ENCODE measurements around the gene MCF2L. TPM values are rescaled to one million over a fixed set of nuclear protein-coding genes. Genes with fewer than 3 reads are reported as not detected.

Gene MCF2L
- total RNA-seq, 1 donor from 2014 or later, result 12.3 TPM

- Histone ChIP-seq H3K4me3 (ENCODE audit: low read depth, low read length) (no peak overlapping the region), H3K36me3 (ENCODE audit: control insufficient read depth, insufficient read depth, low read length) (no peaks in the 10 kb centered on the region), H3K27me3 (ENCODE audit: control insufficient read depth, insufficient read depth, low read length) (peaks cover 36% of the 10 kb centered on the region)
- TF ChIP-seq, protein P1, sequence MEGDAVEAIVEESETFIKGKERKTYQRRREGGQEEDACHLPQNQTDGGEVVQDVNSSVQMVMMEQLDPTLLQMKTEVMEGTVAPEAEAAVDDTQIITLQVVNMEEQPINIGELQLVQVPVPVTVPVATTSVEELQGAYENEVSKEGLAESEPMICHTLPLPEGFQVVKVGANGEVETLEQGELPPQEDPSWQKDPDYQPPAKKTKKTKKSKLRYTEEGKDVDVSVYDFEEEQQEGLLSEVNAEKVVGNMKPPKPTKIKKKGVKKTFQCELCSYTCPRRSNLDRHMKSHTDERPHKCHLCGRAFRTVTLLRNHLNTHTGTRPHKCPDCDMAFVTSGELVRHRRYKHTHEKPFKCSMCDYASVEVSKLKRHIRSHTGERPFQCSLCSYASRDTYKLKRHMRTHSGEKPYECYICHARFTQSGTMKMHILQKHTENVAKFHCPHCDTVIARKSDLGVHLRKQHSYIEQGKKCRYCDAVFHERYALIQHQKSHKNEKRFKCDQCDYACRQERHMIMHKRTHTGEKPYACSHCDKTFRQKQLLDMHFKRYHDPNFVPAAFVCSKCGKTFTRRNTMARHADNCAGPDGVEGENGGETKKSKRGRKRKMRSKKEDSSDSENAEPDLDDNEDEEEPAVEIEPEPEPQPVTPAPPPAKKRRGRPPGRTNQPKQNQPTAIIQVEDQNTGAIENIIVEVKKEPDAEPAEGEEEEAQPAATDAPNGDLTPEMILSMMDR (IDR thresholded peaks at IDR 0.05; ENCODE audit: insufficient read depth, low read length, poor library complexity, severe bottlenecking), result no peak
- DNase-seq (ENCODE audit: low read depth), result no peak
Observed at GRCh38 chr13:113050734-113051431, 81.9 kb downstream of the MCF2L start.

DNA sequence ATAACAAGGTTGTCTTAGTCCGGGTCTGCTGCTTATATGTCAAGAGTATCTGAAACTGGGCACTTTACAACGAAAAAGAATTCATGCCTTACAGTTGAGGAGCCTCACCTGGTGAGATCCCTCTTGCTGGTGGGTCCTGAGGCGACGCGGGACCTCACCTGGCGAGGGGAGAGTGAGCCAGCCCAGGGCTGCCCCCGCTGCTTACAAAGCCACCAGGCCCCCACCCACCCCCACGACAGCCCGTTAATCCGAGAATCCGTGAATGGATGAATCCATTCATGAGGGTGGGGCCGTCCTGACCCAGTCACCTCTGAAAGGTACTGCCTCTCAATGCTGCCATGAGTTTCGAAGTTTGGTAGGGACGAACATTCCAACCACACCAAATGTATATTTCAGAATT is 82.6 kb downstream of the MCF2L start:
- Histone ChIP-seq H3K4me3 (ENCODE audit: low read depth, low read length) (no peak overlapping the region), H3K27me3 (ENCODE audit: control insufficient read depth, insufficient read depth, low read length) (peaks cover 36% of the 10 kb centered on the region), H3K36me3 (ENCODE audit: control insufficient read depth, insufficient read depth, low read length) (no peaks in the 10 kb centered on the region)
- TF ChIP-seq, protein P1 (IDR thresholded peaks at IDR 0.05; ENCODE audit: insufficient read depth, low read length, poor library complexity, severe bottlenecking), result no peak
- no peak for DNase-seq (ENCODE audit: low read depth)

GRCh38 chr13:113052206-113052605 is 83.2 kb downstream of the MCF2L start:
- Histone ChIP-seq H3K27me3 (ENCODE audit: control insufficient read depth, insufficient read depth, low read length) (peaks cover 36% of the 10 kb centered on the region), H3K4me3 (ENCODE audit: low read depth, low read length) (no peak overlapping the region), H3K36me3 (ENCODE audit: control insufficient read depth, insufficient read depth, low read length) (no peaks in the 10 kb centered on the region)
- DNase-seq (ENCODE audit: low read depth), result no peak
- TF ChIP-seq, protein P1 (IDR thresholded peaks at IDR 0.05; ENCODE audit: insufficient read depth, low read length, poor library complexity, severe bottlenecking), result no peak

GRCh38 chr13:113052971-113053370 is 84.0 kb downstream of the MCF2L start:
- no peak for DNase-seq (ENCODE audit: low read depth)
- H3K4me3 ChIP-seq (ENCODE audit: low read depth, low read length), result no peak overlapping the region
- H3K27me3 ChIP-seq (ENCODE audit: control insufficient read depth, insufficient read depth, low read length), result peaks cover 36% of the 10 kb centered on the region
- H3K36me3 ChIP-seq (ENCODE audit: control insufficient read depth, insufficient read depth, low read length), result no peaks in the 10 kb centered on the region
- TF ChIP-seq, protein P1 (IDR thresholded peaks at IDR 0.05; ENCODE audit: insufficient read depth, low read length, poor library complexity, severe bottlenecking), result no peak

GRCh38 chr13:113053376-113053775 is 84.4 kb downstream of the MCF2L start:
- H3K27me3 ChIP-seq (ENCODE audit: control insufficient read depth, insufficient read depth, low read length), result peaks cover 36% of the 10 kb centered on the region

More at GRCh38 chr13:113053376-113053775, 84.4 kb downstream of the MCF2L start:
- no peaks in the 10 kb centered on the region for H3K36me3 ChIP-seq (ENCODE audit: control insufficient read depth, insufficient read depth, low read length)
- TF ChIP-seq, protein P1 (IDR thresholded peaks at IDR 0.05; ENCODE audit: insufficient read depth, low read length, poor library complexity, severe bottlenecking), result no peak
- no peak overlapping the region for H3K4me3 ChIP-seq (ENCODE audit: low read depth, low read length)
- DNase-seq (ENCODE audit: low read depth), result no peak
